Ishikawa (cell line): ENCODE measurements around the gene SYVN1.

ENCODE experiments used
- CEBPB ChIP-seq: IDR thresholded peaks from 2 replicates; pipeline ENCODE4 v1.6.1; 2012
- CREB1 ChIP-seq: IDR thresholded peaks from 2 replicates; pipeline ENCODE4 v1.6.1; 2012; ENCODE audit warnings: low read depth
- EGR1 ChIP-seq: IDR thresholded peaks from 2 replicates; pipeline ENCODE4 v1.6.1; 2012
- EP300 ChIP-seq: IDR thresholded peaks from 2 replicates; pipeline ENCODE4 v1.6.1; 2012; ENCODE audit warnings: borderline replicate concordance
- MAX ChIP-seq: IDR thresholded peaks from 2 replicates; pipeline ENCODE4 v1.6.1; 2012
- NFIC ChIP-seq: IDR thresholded peaks from 2 replicates; pipeline ENCODE4 v1.6.1; 2012
- RAD21 ChIP-seq: IDR thresholded peaks from 2 replicates; pipeline ENCODE4 v1.6.1; 2012; ENCODE audit warnings: low read depth
- REST ChIP-seq: IDR thresholded peaks from 2 replicates; pipeline ENCODE4 v1.6.1; 2012; ENCODE audit warnings: low read depth, mild to moderate bottlenecking
- TAF1 ChIP-seq: IDR thresholded peaks from 2 replicates; pipeline ENCODE4 v1.6.1; 2012; ENCODE audit warnings: low read depth, mild to moderate bottlenecking
- TCF12 ChIP-seq: IDR thresholded peaks from 2 replicates; pipeline ENCODE4 v1.6.1; 2012; ENCODE audit warnings: low read depth
- USF1 ChIP-seq: IDR thresholded peaks from 2 replicates; pipeline ENCODE4 v1.6.1; 2012
- YY1 ChIP-seq: IDR thresholded peaks from 2 replicates; pipeline ENCODE4 v1.6.1; 2012; ENCODE audit warnings: low read depth
- ZBTB7A ChIP-seq: IDR thresholded peaks from 2 replicates; pipeline ENCODE4 v1.6.1; 2012; ENCODE audit warnings: low read depth

GRCh38 chr11:65110354-65110861, 23.9 kb downstream of the SYVN1 start:
- TF ChIP-seq USF1 (no peak), CEBPB (no peak), REST (no peak), EP300 (no peak), RAD21 (peak; percentile 60), MAX (no peak), TAF1 (no peak), NFIC (no peak), CREB1 (no peak), YY1 (no peak), TCF12 (no peak), EGR1 (no peak), ZBTB7A (no peak)
